ENCODE data around the gene DBH.

The DBH gene

DNA sequence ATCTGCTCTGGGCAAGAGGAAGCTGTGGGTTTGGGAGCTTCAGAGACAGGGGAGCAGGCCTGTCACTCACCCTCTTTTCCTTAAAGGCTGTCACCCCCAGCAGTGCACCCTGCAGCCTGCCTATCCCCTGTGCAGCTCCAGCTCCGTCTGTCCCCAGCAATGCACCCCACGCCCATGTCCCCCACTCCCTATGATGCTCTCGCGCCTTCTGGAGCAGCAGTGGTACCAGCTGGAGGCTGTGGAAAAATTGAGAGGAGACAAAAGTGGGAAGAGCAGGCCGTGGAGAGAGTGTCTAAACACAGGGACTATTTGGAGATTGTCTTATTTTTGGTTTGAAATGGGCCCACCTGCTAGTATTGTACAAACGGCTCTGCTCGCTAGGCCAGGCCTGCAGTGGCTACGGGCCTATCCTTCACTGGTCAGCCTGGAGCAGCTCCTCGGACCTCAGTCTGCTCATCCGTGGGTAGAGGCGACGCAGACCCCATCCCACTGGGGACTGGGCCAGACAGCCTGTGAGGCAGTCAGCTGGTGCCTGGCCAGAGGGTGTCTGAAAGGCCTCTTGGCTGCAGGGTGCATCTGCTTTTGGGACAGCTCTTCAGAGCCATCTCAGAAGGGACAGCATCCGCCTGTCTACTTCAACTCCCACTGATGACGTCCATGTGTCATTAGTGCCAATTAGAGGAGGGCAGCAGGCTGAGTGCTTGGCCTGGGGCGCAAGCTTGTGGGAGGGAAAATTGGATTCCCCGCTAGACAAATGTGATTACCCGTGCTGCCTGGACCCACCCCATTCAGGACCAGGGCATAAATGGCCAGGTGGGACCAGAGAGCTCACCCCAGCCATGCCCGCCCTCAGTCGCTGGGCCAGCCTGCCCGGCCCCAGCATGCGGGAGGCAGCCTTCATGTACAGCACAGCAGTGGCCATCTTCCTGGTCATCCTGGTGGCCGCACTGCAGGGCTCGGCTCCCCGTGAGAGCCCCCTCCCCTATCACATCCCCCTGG is at the start of gene DBH:
Gene DBH, plus strand, starts transcription at position 831 of the 999 bp plus-strand sequence. Its CDS starts 9 bp downstream, at position 840.
- Mint-ChIP-seq H3K9me3 (no peaks in the 10 kb centered on the region), H3K36me3 (ENCODE audit: low read depth) (no peaks in the 10 kb centered on the region), H3K27me3 (peaks cover 13% of the 10 kb centered on the region), H3K27ac (no peak within 1 kb of the TSS), H3K4me3 (no peak within 1 kb of the TSS), H3K4me1 (ENCODE audit: low read depth) (no peaks in the 10 kb centered on the region)
- intact Hi-C loops (cut with micrococcal nuclease) = no loop called here

DNA sequence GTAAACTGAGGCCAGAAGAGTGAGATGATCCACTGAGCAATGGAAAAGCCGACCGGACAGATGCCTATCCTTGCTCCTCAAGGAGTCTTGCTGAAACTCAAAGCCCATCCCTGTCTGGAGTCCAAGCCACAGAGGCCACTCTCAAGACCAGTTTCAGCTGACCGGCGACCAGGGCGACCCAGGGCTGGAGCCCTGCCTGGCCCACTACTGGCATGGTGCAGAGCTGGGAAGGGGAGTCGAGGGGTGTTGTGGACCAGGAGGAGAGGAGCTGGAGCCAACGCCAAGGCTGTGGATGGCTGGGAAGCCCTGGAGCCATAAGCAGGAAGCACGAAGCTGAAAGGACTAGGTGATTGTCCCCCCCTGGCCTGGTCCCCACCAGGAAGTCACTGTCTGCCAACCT is 49.1 kb upstream of the DBH start:
- Mint-ChIP-seq H3K36me3 (ENCODE audit: low read depth) (no peaks in the 10 kb centered on the region), H3K4me1 (ENCODE audit: low read depth) (no peaks in the 10 kb centered on the region), H3K27ac (no peak overlapping the region), H3K4me3 (no peak overlapping the region), H3K27me3 (peaks cover 43% of the 10 kb centered on the region), H3K9me3 (peaks cover 11% of the 10 kb centered on the region)
- intact Hi-C loops (cut with micrococcal nuclease) = no loop called here

DNA sequence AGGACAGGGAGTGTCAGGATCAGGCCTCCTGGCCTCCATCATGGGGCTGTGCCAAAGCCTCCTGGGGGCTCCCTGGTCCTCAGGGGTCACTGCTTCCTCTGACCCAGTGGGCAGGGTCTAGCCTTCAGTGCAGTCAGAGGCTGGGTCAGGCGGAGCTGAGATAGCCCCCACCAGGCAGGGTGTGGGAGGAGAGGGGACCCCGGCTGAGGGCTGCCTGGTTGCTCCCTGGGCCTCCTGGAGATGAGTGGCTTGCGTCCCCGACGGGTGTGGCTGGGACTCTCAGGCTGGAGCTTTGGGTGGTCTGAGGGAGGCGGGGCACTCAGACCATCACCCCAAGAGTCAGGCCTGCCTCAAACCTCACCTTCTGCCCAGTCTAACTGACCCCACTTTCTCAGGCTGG is 48.7 kb upstream of the DBH start:
- Mint-ChIP-seq H3K27me3 (peaks cover 43% of the 10 kb centered on the region), H3K36me3 (ENCODE audit: low read depth) (no peaks in the 10 kb centered on the region), H3K4me1 (ENCODE audit: low read depth) (no peaks in the 10 kb centered on the region), H3K27ac (no peak overlapping the region), H3K9me3 (peaks cover 11% of the 10 kb centered on the region), H3K4me3 (no peak overlapping the region)
- intact Hi-C loops (cut with micrococcal nuclease) = no loop called here

DNA sequence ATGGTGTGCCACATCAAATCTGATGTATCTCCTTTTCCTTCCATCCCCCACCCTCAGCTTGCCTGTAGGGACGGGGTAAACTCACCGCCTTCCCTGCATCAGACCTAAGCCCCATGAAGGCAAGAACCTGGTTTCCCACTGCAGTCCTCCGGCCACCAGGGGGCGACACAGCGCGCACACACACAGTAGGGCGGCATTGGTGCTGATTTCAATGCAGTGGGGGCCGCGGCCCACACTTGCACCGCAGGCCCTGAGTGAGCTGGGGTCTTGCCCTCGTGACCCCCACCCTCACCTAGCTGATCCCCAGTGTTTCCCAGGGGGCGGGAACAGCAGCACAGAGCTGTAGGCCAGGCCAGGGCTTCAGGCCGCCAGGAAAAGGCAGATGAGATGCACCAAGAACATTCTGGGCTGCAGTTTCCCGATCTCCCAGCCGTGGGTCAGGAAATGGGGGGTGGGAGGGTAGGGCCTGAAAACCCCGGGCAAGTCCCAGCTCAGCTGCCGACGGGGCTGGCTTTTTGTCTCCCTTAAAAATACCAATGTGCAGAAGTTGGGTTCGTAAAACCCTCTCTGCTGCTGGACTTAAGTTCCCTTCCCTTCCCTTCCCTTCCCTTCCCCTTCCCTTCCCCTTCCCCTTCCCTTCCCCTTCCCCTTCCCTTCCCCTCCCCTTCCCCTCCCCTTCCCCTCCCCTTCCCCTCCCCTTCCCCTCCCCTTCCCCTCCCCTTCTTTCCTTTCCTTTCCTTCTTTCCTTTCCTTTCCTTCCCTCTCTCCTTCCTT is 46.5 kb upstream of the DBH start:
- no peaks in the 10 kb centered on the region for H3K36me3 Mint-ChIP-seq (ENCODE audit: low read depth)
- H3K27ac Mint-ChIP-seq = no peak overlapping the region
- H3K4me1 Mint-ChIP-seq (ENCODE audit: low read depth) = no peaks in the 10 kb centered on the region
- H3K4me3 Mint-ChIP-seq = no peak overlapping the region
- peaks cover 11% of the 10 kb centered on the region for H3K9me3 Mint-ChIP-seq
- H3K27me3 Mint-ChIP-seq = peaks cover 28% of the 10 kb centered on the region
- intact Hi-C loops (cut with micrococcal nuclease) = no loop called here

DNA sequence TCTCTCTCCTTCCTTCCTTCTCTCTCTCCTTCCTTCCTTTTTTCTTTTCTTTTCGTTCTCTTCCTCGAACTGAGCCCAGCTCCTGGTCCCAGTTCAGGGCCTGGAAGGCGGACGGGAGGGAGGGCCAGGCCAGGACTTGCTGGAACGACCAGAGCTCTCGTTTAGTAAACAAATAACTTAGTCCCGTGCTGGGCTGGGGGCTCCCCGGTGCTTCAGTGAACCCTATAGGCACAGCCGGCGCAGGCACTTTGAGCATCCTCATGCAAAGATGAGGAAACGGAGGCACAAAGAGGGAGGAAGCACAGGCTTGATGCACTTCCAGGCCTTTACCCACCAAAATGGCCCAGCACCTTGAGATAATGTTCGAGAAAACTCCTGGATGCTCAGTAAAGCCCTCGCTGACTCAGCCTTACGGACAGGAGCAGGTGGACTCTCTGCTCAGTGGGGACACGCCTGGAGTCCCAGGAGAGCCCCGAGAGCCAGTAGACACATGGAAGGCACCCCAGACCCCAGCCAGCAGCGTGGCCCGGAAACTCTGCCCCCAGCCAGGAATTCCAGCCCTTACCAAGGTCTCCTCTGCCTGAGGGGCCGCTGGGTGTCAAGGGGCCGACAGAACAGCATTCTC is 45.8 kb upstream of the DBH start:
- Mint-ChIP-seq H3K4me1 (ENCODE audit: low read depth) (no peaks in the 10 kb centered on the region), H3K9me3 (peaks cover 11% of the 10 kb centered on the region), H3K27me3 (peaks cover 21% of the 10 kb centered on the region), H3K4me3 (no peak overlapping the region), H3K36me3 (ENCODE audit: low read depth) (no peaks in the 10 kb centered on the region), H3K27ac (no peak overlapping the region)
- intact Hi-C loops (cut with micrococcal nuclease) = no loop called here

DNA sequence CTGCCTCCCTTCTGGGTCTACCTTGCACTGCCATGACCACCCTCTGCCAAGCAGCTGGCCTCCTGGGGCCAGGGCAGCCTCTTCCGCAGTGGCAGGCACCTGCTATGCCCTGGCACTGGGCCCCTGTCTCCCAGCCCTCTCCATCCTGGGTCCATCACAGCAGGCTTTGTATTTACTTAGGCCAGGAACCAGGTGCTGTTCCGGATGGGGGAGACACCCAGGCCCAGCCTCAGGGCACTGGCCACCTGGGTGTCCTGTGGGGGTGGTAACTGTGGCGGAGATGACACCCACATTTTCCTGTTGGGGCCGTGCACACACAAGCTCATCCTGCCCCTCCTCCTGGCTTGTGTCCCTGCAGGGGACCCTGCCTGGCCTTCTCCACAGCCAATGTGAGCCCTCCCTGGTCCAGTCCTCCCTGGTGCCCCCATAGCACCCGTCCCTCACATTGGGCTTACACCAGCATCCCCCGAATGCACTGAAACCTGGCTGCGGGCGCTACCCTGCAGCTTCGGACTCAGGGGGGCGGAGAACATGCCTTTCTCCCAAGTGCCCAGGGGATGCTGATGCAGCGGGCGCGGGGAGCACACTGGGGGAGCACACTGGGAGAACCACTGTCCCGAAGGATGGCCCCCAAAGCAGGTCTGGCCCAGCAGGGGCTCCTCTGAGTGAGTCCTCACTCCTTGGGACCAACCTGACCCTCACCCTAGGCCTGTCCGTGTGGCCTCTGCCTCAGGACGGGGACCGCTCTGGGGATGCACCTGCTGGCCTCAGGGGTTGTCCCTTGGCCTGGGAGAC is 44.9 kb upstream of the DBH start:
- intact Hi-C loops (cut with micrococcal nuclease) = no loop called here
- Mint-ChIP-seq H3K4me1 (ENCODE audit: low read depth) (no peaks in the 10 kb centered on the region), H3K4me3 (no peak overlapping the region), H3K36me3 (ENCODE audit: low read depth) (no peaks in the 10 kb centered on the region), H3K27ac (no peak overlapping the region), H3K9me3 (peaks cover 11% of the 10 kb centered on the region), H3K27me3 (peaks cover 12% of the 10 kb centered on the region)

DNA sequence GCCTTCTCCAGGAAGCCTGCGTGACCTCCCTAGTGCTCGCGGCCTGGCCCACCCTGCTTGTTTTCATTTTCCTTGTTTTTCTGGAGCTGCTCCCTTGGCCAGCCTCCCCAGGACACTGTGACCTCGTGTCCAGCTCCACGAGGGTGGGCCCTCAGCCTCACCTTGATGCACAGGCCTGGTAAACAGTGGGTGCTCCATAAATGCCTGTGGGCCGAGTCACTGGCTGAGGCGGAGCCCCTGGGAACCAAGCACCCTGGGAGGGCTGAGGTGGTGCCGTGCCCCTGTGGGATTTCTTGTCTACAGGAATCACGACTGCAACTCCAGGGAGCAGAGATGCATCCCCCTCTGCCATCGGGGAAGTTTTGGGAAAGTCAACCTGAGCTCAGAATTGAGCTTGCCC is 44.2 kb upstream of the DBH start:
- Mint-ChIP-seq H3K27ac (no peak overlapping the region), H3K27me3 (peaks cover 5% of the 10 kb centered on the region), H3K4me3 (no peak overlapping the region), H3K4me1 (ENCODE audit: low read depth) (no peaks in the 10 kb centered on the region), H3K9me3 (peaks cover 11% of the 10 kb centered on the region), H3K36me3 (ENCODE audit: low read depth) (no peaks in the 10 kb centered on the region)
- intact Hi-C loops (cut with micrococcal nuclease) = no loop called here

DNA sequence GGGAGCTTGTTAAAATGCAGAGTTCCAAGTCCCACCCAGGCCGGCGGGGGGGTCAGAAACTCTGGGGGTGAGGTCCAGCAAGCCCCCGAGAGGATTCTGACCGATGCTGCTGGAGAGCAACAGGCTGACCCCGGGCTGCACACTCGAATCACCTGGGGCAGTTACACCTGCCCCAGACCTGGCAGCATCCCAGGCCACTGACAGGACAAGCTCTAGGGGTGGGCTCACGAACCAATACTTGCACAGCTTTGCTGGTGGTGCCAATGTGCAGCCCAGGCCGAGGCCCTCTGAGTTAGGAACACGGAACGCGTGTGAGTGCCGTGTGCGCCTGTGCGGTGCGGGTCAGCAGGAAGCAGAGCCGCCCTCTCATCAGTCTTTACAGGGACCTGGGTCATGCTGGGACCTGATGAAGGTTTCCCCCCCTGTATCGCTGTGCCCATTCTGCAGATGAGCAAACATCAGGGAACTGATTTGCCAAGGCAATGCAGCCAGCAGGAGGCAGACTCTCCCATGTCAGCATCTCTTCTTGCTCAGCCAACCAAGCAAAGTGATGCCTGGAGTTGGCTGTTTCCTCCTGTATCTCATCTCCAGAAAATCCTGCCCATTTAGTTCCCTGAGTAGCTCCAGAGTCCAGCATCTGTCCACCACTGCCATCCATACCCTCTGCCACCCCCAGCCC is 43.3 kb upstream of the DBH start:
- no peaks in the 10 kb centered on the region for H3K36me3 Mint-ChIP-seq (ENCODE audit: low read depth)
- no peaks in the 10 kb centered on the region for H3K4me1 Mint-ChIP-seq (ENCODE audit: low read depth)
- H3K27me3 Mint-ChIP-seq = peaks cover 2% of the 10 kb centered on the region
- peaks cover 11% of the 10 kb centered on the region for H3K9me3 Mint-ChIP-seq
- no peak overlapping the region for H3K27ac Mint-ChIP-seq
- no peak overlapping the region for H3K4me3 Mint-ChIP-seq
- intact Hi-C loops (cut with micrococcal nuclease) = no loop called here

DNA sequence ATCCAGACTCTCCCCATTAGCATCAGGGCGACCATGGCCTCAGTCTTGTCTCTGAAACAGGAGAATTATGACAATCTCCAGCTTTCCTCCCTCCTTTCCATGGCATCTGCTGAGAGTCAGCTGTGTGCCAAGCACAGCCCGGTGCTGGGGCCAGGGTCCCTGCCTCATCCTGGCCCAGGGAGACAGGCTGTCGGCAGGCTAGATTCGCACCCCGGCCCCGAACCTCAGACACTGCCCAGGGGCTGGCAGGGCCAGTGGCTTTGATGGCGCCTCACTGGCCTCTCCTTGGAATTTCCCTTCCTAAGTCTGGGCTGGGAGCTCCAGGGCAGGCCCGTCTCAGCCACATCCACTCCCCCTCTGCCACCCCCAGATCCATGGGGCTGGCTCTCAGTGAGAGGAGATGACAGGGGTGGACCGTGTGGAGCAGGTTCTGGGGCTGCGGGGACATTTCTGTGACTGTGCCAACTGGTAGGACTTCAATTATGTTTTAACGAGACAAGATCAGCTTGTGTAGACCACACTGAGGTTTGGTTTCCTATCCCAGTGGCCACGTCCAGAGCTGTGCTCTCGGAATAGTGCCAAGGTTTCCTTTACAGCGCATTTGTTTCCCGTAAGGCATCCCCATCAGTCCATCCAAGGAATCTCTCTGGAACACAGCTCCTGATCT is 42.4 kb upstream of the DBH start:
- Mint-ChIP-seq H3K36me3 (ENCODE audit: low read depth) (no peaks in the 10 kb centered on the region), H3K9me3 (peaks cover 3% of the 10 kb centered on the region), H3K4me3 (no peak overlapping the region), H3K4me1 (ENCODE audit: low read depth) (no peaks in the 10 kb centered on the region), H3K27ac (no peak overlapping the region), H3K27me3 (peaks cover 2% of the 10 kb centered on the region)
- intact Hi-C loops (cut with micrococcal nuclease) = no loop called here

DNA sequence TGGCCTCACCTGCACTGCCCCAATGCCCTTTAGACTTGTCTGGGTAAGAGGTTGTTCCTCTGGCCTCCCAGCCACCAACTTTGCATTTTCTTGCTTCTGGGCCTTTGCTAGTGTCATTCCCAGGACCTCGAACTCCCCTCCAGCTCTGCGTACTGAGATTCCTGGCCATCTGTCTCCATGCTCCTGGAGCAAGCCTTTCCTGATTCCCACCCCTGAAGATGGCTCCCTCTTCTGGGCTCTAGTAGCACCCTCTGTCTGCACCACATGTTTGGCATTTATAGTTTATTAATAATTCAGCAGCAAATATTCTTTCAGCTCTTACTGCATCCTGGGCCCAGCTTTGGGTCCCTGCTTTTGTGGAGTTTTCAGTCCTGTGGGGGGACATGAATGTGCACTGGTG is 41.9 kb upstream of the DBH start:
- no peaks in the 10 kb centered on the region for H3K36me3 Mint-ChIP-seq (ENCODE audit: low read depth)
- H3K9me3 Mint-ChIP-seq = no peaks in the 10 kb centered on the region
- no peak overlapping the region for H3K4me3 Mint-ChIP-seq
- H3K27me3 Mint-ChIP-seq = peaks cover 2% of the 10 kb centered on the region
- H3K4me1 Mint-ChIP-seq (ENCODE audit: low read depth) = no peaks in the 10 kb centered on the region
- intact Hi-C loops (cut with micrococcal nuclease) = no loop called here
- H3K27ac Mint-ChIP-seq = no peak overlapping the region

DNA sequence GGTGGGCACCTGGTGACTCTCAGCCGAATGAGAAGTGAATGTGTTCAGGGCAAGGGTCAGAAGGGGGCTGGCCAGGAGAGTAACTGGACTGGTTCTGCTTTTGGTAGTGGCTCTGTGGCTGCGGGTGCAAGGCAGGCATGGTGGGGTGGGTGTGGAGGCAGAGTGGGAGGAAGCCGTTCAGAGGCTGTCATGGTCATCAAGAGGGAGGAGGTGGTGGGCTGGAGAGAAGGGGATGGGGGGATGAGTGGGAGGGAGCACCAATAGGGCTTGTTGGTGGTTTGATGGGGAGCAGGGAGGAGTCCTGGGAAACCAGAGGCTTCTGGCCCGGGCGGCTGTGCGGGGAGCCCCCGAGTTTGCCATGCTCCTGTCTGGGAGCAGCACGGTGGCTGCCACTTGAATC is 40.3 kb upstream of the DBH start:
- Mint-ChIP-seq H3K9me3 (no peaks in the 10 kb centered on the region), H3K27ac (no peak overlapping the region), H3K27me3 (peaks cover 2% of the 10 kb centered on the region), H3K4me3 (no peak overlapping the region), H3K36me3 (ENCODE audit: low read depth) (no peaks in the 10 kb centered on the region), H3K4me1 (ENCODE audit: low read depth) (no peaks in the 10 kb centered on the region)
- intact Hi-C loops (cut with micrococcal nuclease) = no loop called here

DNA sequence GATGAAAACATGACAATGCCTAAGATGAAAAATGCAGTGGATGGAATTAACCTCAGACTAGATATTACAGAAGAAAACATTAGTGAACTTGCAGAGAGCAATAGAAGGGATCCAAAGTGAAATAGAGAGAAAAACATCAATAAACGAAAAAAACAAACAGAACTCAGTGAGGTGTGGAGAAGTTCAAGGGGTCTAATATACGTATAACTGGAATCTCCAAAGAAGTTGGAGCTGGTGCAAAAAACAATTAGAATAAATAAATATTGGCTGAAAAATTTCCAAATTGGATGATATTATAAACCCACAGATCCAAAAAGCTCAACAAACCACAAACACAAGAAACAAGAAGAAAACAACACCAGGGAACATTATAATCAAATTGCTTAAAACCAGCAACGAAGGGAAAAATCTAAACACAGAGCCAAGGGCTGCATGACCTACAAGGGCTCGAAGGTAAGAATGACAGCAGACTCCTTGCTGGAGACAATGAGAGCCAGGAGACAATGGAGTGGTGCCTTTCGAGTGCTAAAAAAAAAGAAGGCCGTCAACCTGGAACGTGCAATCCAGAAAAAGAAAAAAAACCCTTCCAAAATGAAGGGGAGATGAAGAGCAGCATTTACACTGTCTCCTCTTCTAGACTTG is 38.7 kb upstream of the DBH start:
- no peaks in the 10 kb centered on the region for H3K4me1 Mint-ChIP-seq (ENCODE audit: low read depth)
- H3K27ac Mint-ChIP-seq = no peak overlapping the region
- no peaks in the 10 kb centered on the region for H3K9me3 Mint-ChIP-seq
- peaks cover 4% of the 10 kb centered on the region for H3K27me3 Mint-ChIP-seq
- no peak overlapping the region for H3K4me3 Mint-ChIP-seq
- intact Hi-C loops (cut with micrococcal nuclease) = no loop called here
- H3K36me3 Mint-ChIP-seq (ENCODE audit: low read depth) = no peaks in the 10 kb centered on the region

All from dendritic cell treated with granulocyte-macrophage colony-stimulating factor and Interleukin-4, amounts not matched to agents 40 ng/mL and 50 ng/mL, for 4 days (primary cell).